Mammary epithelial cell (primary cell): Measurements from ENCODE around the gene TNFRSF11A.

Experiments used
- CTCF ChIP-seq, 2 donors: IDR thresholded peaks in 1 of 2; conservative IDR thresholded peaks in 1 of 2; 2 replicates each; pipeline ENCODE4 v1.5.1; 2011 to 2012; ENCODE audit warnings: inconsistent platforms in 2 of 2, low read length in 2 of 2, mild to moderate bottlenecking in 2 of 2, control low read depth in 1 of 2, low read depth in 1 of 2; ENCODE audit not compliant: insufficient read depth in 1 of 2; ENCODE audit errors: extremely low read depth in 1 of 2
- EZH2 ChIP-seq: IDR thresholded peaks from 2 replicates; pipeline ENCODE4 v1.6.1; 2012; ENCODE audit warnings: low read length, inconsistent platforms, borderline replicate concordance

- TF ChIP-seq CTCF (conservative IDR thresholded peaks at IDR 0.05 in 1 of 2, IDR thresholded peaks at IDR 0.05 in 1 of 2; ENCODE audit: extremely low read depth in 1 of 2, insufficient read depth in 1 of 2, low read depth in 1 of 2, low read length in 2 of 2) (no peak), EZH2 (no peak)
Measured at GRCh38 chr18:62354151-62354550, 29.0 kb downstream of the TNFRSF11A start.
